ENCODE results near the gene LPXN.

LPXN gene

DNA sequence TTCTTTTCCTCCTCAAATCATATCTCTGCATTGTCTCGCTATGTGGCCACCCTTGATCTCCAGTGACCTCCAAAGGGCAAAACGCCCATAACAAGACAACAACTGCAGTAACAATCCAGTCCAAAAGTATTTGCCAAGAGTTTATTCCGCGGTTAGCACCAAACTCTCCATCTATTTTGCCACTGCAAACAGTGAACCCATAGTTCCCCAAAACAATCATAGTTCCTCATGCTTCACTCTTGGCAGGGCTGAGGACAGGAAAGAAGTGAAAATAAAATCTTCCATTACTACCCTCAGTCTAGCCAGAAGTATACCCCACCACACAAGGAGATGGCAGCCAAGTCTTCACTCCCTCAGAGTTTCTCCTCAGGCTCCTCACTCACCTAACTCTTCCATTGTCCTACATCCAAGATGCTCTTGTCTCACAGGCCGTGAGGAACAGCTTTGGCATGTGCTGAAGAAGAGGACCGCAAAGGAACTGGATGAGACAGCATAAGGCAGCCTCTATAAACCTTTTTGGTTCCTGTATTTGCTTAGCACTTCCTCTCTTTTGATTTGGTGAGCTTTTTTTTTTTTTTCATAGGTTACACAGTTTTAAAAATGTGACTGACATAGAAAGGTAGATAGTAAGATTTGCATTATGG, at the start of gene LPXN:
Gene LPXN, minus strand, starts transcription at position 480 of the 644 bp plus-strand sequence. Its CDS starts 84 bp downstream, at position 396.
- Histone ChIP-seq H4K20me1 (peaks cover 8% of the 10 kb centered on the region), H3K4me1 (peaks cover 47% of the 10 kb centered on the region), H3K4me2 (peak within 1 kb of the TSS; percentile 92), H3K4me3 (peak within 1 kb of the TSS; percentile 98), H3K27me3 (no peaks in the 10 kb centered on the region), H3K9ac (peak within 1 kb of the TSS; percentile 100), H3K36me3 (no peaks in the 10 kb centered on the region), H3K9me3 (no peaks in the 10 kb centered on the region), H3K27ac (peak within 1 kb of the TSS; percentile 100)
- TF ChIP-seq Cebpa-rat (IDR thresholded peaks at IDR 0.05): no peak

DNA sequence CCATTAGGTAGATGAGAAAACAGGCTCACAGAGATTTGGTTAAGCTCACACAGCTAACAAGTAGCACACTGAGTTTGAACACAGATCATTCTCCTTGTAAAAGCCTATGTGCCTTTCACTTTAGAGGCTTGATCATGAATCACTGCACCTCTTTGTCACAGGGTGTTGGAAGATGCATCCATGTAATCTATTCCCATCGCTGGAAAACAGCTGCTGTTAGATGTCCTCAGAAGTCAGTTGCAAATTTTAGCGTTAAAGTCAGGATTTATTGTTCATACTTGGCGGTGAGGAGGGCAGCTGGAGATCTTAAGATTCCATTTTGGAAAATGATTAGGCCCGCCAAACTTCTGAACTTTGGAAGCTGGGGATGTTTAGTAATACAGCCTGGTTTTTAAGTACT, 49.4 kb upstream of the LPXN start:
- H3K4me2 ChIP-seq: no peak overlapping the region
- H4K20me1 ChIP-seq: no peaks in the 10 kb centered on the region
- H3K4me1 ChIP-seq: peaks cover 37% of the 10 kb centered on the region
- H3K9me3 ChIP-seq: no peaks in the 10 kb centered on the region
- no peak overlapping the region for H3K9ac ChIP-seq
- TF ChIP-seq Cebpa-rat (IDR thresholded peaks at IDR 0.05): no peak
- H3K27ac ChIP-seq: no peak overlapping the region
- no peak overlapping the region for H3K4me3 ChIP-seq
- peaks cover 75% of the 10 kb centered on the region for H3K36me3 ChIP-seq
- H3K27me3 ChIP-seq: no peaks in the 10 kb centered on the region

DNA sequence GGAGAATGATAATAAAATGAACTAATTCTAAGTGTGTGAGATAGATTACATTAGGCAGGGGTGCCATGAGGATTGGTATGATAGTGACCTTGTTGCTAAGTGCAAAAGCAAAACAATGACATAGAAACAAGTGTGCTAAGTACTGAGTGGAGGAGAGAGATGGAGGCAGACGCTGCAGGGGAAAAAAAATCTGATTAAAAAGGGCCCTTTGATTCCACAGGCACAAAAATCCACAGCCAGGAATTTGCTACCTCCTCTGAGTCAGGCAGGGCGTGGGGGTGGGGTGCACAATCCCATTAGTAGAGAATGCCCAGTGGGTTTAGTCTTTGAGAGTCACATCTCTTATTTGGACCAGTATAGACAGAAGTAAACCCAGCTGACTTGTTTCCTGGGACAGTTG, 46.7 kb upstream of the LPXN start, which contains the start of gene CNTF:
Gene CNTF, plus strand, starts transcription at position 322 of the 400 bp plus-strand sequence. CDS start 88 bp downstream, outside the sequence.
- peaks cover 91% of the 10 kb centered on the region for H3K36me3 ChIP-seq
- peaks cover 40% of the 10 kb centered on the region for H3K4me1 ChIP-seq
- no peak for TF ChIP-seq Cebpa-rat (IDR thresholded peaks at IDR 0.05)
- H3K4me3 ChIP-seq: no peak within 1 kb of the TSS
- no peak within 1 kb of the TSS for H3K9ac ChIP-seq
- H3K9me3 ChIP-seq: no peaks in the 10 kb centered on the region
- no peak within 1 kb of the TSS for H3K27ac ChIP-seq
- no peak within 1 kb of the TSS for H3K4me2 ChIP-seq
- peaks cover 15% of the 10 kb centered on the region; the same call in 1 of the 2 replicates for H4K20me1 ChIP-seq
- H3K27me3 ChIP-seq: no peaks in the 10 kb centered on the region

DNA sequence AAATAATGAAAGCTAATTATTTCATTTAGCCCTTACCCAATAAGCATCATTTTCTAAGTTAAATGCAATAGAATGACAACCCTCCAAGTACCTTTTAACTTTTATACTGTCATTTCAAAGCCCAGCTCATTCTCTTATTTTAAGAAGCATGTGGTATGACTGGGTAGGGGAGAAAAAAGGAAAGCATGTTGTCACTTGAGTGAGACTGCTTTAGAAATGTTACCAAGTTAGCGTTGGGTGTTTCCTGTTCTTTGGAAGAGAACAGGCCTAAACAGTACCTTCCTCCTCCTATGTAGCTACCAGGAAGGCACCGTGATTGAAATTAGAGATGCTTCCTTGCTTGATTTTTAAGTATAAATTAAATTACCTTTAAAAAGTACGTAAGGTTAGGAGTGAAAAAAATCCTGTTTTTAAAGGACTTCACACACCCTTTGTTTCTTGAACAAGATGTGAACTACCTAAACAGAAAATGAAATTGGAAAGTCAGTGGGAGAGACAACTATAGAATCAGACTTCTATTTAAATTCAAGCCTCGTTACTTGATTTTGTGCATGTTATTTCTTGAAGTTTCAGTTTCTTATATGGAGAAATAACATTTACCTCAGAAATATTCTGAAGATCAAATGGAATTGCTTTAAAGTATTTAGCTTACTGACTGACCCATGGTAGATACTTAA, 46.1 kb upstream of the LPXN start:
- Histone ChIP-seq H3K27ac (no peak overlapping the region), H3K4me1 (peaks cover 35% of the 10 kb centered on the region), H3K27me3 (no peaks in the 10 kb centered on the region), H3K9me3 (no peaks in the 10 kb centered on the region), H3K4me3 (no peak overlapping the region), H3K9ac (no peak overlapping the region), H3K4me2 (no peak overlapping the region), H4K20me1 (peaks cover 18% of the 10 kb centered on the region; the same call in 1 of the 2 replicates), H3K36me3 (peaks cover 97% of the 10 kb centered on the region)
- no peak for TF ChIP-seq Cebpa-rat (IDR thresholded peaks at IDR 0.05)

DNA sequence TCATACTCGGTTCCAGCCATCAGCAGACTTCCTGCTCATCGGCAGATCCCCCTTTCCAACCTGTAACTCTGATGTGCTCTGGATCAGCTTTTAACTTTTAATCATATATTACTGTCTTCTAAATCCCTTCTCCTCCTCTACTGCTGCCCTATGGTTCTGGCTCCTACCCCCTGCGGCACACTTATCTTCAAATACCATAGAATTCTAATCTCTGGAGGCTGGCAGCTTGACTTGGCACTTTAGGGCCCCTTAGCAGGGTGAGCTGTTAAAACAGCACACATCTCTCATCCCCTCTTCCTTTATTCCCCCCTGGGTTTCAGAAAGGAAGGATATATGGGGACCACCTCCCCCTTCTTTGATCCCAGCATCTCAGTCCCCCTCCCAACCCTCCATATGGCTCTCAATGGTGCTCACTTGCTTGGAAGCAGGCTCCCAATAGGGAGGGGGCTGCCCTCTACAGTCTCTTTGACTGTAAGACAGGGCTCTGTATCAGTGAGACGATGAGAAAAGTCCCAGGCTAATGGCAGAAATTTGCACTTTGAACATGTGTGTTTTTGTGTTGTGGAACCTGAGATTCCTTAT, 42.4 kb upstream of the LPXN start:
- H3K27ac ChIP-seq: no peak overlapping the region
- no peak overlapping the region for H3K9ac ChIP-seq
- H3K4me1 ChIP-seq: peaks cover 17% of the 10 kb centered on the region
- H3K4me2 ChIP-seq: peak overlapping the region; percentile 6; the same call in 1 of the 2 replicates
- no peaks in the 10 kb centered on the region for H3K27me3 ChIP-seq
- TF ChIP-seq Cebpa-rat (IDR thresholded peaks at IDR 0.05): no peak
- H3K4me3 ChIP-seq: no peak overlapping the region
- no peaks in the 10 kb centered on the region for H3K9me3 ChIP-seq
- H3K36me3 ChIP-seq: peaks cover 99% of the 10 kb centered on the region
- peaks cover 31% of the 10 kb centered on the region for H4K20me1 ChIP-seq

DNA sequence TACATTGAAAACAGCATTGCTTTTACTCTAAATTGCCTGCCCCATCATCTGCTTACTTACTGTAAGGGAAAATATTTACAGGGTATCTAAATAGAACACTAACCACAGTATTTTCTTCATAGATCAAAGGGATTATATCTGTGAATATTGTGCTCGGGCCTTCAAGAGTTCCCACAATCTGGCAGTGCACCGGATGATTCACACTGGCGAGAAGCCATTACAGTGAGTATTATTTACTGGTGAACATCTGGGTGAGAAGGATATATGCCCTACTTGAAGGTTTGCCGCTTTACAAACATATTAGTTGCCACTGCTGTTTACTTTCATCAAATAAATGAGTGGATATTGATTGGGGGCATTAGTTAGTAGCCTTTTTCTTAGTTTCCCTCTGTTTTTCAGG, 40.9 kb upstream of the LPXN start:
- Histone ChIP-seq H3K27me3 (no peaks in the 10 kb centered on the region), H3K4me2 (no peak overlapping the region), H3K9ac (no peak overlapping the region), H3K36me3 (peaks cover 99% of the 10 kb centered on the region), H3K27ac (no peak overlapping the region), H3K9me3 (no peaks in the 10 kb centered on the region), H3K4me1 (peaks cover 17% of the 10 kb centered on the region), H4K20me1 (peaks cover 31% of the 10 kb centered on the region), H3K4me3 (no peak overlapping the region)
- TF ChIP-seq Cebpa-rat (IDR thresholded peaks at IDR 0.05): no peak

DNA sequence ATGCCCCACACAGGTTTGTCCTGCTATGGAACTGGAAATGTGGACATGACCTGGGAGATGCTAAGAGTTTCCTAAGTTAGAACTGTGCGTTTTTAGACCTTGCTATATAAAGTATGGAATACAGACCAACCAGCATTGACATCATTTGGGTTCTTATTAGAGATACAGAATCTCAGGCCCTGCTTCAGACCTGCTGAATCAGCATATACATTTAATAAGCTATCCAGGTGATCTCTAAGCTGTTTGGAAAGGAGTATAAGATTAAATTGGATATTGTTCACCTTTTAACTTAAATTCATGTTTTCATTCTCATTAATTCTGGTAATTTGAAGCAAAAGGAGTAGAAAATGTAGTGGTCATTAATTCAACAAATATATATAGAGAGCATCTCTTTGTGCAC, 39.9 kb upstream of the LPXN start:
- no peak for TF ChIP-seq Cebpa-rat (IDR thresholded peaks at IDR 0.05)
- H3K4me2 ChIP-seq: no peak overlapping the region
- H3K4me3 ChIP-seq: no peak overlapping the region
- H3K27me3 ChIP-seq: no peaks in the 10 kb centered on the region
- no peak overlapping the region for H3K9ac ChIP-seq
- H3K4me1 ChIP-seq: peaks cover 17% of the 10 kb centered on the region
- H3K36me3 ChIP-seq: peaks cover 99% of the 10 kb centered on the region
- peaks cover 31% of the 10 kb centered on the region for H4K20me1 ChIP-seq
- no peaks in the 10 kb centered on the region for H3K9me3 ChIP-seq
- H3K27ac ChIP-seq: no peak overlapping the region

DNA sequence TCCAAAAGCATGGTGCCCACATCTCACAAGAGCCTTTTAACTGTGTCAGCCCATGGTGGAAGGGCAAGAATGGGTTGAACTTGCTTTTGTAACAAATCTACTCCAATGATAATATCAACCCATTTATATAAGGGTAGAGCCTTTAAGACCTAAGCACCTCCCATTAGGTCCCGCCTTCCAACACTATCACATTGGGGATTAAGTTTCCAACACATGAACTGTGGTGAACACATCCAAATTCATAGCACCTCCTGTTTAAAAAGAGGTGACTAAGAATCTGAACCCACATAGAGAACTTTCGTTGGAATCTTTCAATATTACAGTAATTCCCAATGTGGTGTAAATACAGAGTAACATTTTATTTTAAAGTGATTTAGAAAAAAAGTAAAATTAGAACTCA, 37.6 kb upstream of the LPXN start:
- H3K27ac ChIP-seq: no peak overlapping the region
- H3K9ac ChIP-seq: no peak overlapping the region
- H3K4me1 ChIP-seq: peaks cover 10% of the 10 kb centered on the region
- H3K9me3 ChIP-seq: no peaks in the 10 kb centered on the region
- H4K20me1 ChIP-seq: peaks cover 47% of the 10 kb centered on the region
- H3K36me3 ChIP-seq: peaks cover 91% of the 10 kb centered on the region
- no peak overlapping the region for H3K4me2 ChIP-seq
- no peaks in the 10 kb centered on the region for H3K27me3 ChIP-seq
- TF ChIP-seq Cebpa-rat (IDR thresholded peaks at IDR 0.05): no peak
- H3K4me3 ChIP-seq: no peak overlapping the region

DNA sequence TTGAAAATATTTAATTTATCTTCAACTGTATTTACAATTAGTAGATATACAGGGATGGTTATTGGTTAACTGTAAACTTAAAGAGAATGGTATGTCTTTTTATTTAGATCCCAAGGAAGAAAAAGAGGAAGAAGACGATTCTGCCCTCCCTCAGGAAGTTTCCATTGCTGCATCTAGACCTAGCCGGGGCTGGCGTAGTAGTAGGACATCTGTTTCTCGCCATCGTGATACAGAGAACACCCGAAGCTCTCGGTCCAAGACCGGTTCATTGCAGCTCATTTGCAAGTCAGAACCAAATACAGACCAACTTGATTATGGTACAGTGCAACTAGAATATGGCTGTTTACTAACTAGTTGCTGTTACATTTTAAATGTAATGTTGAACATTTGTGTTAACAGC, 34.1 kb upstream of the LPXN start:
- Histone ChIP-seq H3K4me3 (no peak overlapping the region), H4K20me1 (peaks cover 64% of the 10 kb centered on the region), H3K9me3 (no peaks in the 10 kb centered on the region), H3K27me3 (no peaks in the 10 kb centered on the region), H3K4me1 (no peaks in the 10 kb centered on the region), H3K36me3 (peaks cover 73% of the 10 kb centered on the region), H3K4me2 (no peak overlapping the region), H3K9ac (no peak overlapping the region), H3K27ac (no peak overlapping the region)
- no peak for TF ChIP-seq Cebpa-rat (IDR thresholded peaks at IDR 0.05)

DNA sequence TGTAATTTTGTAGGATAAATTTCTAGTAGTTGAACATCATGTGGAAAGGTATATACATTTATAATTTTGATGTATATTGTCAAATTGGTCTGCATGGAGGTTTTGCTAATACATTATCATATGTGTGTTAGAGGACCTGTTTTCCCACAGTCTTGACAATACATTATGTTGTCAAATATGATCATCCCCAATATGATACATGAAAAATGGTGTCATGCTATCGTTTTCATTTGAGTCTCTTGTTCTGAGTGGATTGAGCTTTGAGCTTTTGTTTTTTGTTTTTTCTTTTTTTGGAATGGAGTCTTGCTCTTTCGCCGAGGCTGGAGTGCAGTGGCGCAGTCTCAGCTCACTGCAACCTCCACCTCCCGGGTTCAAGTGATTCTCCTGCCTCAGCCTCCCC, 32.7 kb upstream of the LPXN start:
- no peak overlapping the region for H3K9ac ChIP-seq
- H3K27me3 ChIP-seq: no peaks in the 10 kb centered on the region
- no peak for TF ChIP-seq Cebpa-rat (IDR thresholded peaks at IDR 0.05)
- H3K4me1 ChIP-seq: no peaks in the 10 kb centered on the region
- H3K4me3 ChIP-seq: no peak overlapping the region
- no peak overlapping the region for H3K27ac ChIP-seq
- H3K36me3 ChIP-seq: peaks cover 73% of the 10 kb centered on the region
- no peak overlapping the region for H3K4me2 ChIP-seq
- no peaks in the 10 kb centered on the region for H3K9me3 ChIP-seq
- peaks cover 70% of the 10 kb centered on the region for H4K20me1 ChIP-seq
